OCI-LY7 (cell line): ENCODE measurements around the gene PLCL1. TPM values are rescaled to one million over a fixed set of nuclear protein-coding genes. Genes with fewer than 3 reads are reported as not detected.

Experiments
- BruUV-seq: library from RNA; stranded (reverse); fragments of 400-500 nt; replicated peaks from 2 replicates; lab custom pipeline; 2021; lab: Mats Ljungman, UMichigan
- CTCF ChIA-PET: fragments of 300-600 bp; sonication (Branson Sonifier 250); formaldehyde crosslinking; loops from one replicate; lab custom pipeline; 2022; ENCODE audit warnings: antibody characterized with exemption; ENCODE audit not compliant: unreplicated experiment; lab: Charles Lee
- POLR2A ChIA-PET: fragments of 300-600 bp; sonication (Branson Sonifier 250); formaldehyde crosslinking; loops from one replicate; lab custom pipeline; 2022; ENCODE audit warnings: antibody characterized with exemption; lab: Charles Lee
- DNase-seq: peaks from one replicate; pipeline ENCODE4 v3.0.0-alpha.2; 2015; ENCODE audit warnings: low spot score
- H2AFZ ChIP-seq: fragments of 200-600 bp; sonication (generic), shearing (Covaris generic); 2 replicates; pipeline ENCODE4 v1.6.1; 2014; ENCODE audit warnings: mild to moderate bottlenecking, antibody characterized with exemption, low read length, moderate library complexity
- H3K27ac ChIP-seq: fragments of 200-600 bp; sonication (generic); 2 replicates; pipeline ENCODE4 v1.5.1; 2014; ENCODE audit warnings: mixed run types, low read depth, mild to moderate bottlenecking, moderate library complexity, low read length, inconsistent platforms; ENCODE audit not compliant: poor library complexity, severe bottlenecking
- H3K36me3 ChIP-seq: fragments of 200-600 bp; sonication (generic); 2 replicates; pipeline ENCODE4 v1.6.1; 2014; ENCODE audit warnings: mild to moderate bottlenecking, antibody characterized with exemption, low read length, moderate library complexity, mixed read lengths; ENCODE audit not compliant: insufficient read depth
- H3K4me1 ChIP-seq: fragments of 200-600 bp; sonication (generic); 2 replicates; pipeline ENCODE4 v1.5.1; 2014; ENCODE audit warnings: mild to moderate bottlenecking, low read length; ENCODE audit not compliant: insufficient read depth, poor library complexity, severe bottlenecking
- H3K4me2 ChIP-seq: fragments of 200-600 bp; sonication (generic); 2 replicates; pipeline ENCODE4 v1.6.1; 2014; ENCODE audit warnings: mild to moderate bottlenecking, low read length
- H3K4me3 ChIP-seq: fragments of 200-600 bp; sonication (generic); 2 replicates; pipeline ENCODE4 v1.5.1; 2014; ENCODE audit warnings: mild to moderate bottlenecking, low read depth, low read length; ENCODE audit not compliant: poor library complexity, severe bottlenecking
- H3K79me2 ChIP-seq: fragments of 200-600 bp; sonication (generic); 2 replicates; pipeline ENCODE4 v1.6.1; 2016; ENCODE audit warnings: low read depth, mild to moderate bottlenecking, low read length, moderate library complexity, mixed read lengths; ENCODE audit not compliant: insufficient read depth
- H3K9me2 ChIP-seq: fragments of 200-600 bp; sonication (generic); 2 replicates; pipeline ENCODE4 v1.6.1; 2016; ENCODE audit warnings: mild to moderate bottlenecking, low read length, mixed read lengths; ENCODE audit not compliant: insufficient read depth
- H3K9me3 ChIP-seq: fragments of 200-600 bp; sonication (generic); 2 replicates; pipeline ENCODE4 v1.6.1; 2014; ENCODE audit warnings: mild to moderate bottlenecking, mixed run types, low read length, mixed read lengths
- H4K20me1 ChIP-seq: fragments of 200-600 bp; sonication (generic); 2 replicates; pipeline ENCODE4 v1.6.1; 2014; ENCODE audit warnings: mild to moderate bottlenecking, antibody characterized with exemption, low read length, moderate library complexity, mixed read lengths; ENCODE audit not compliant: insufficient read depth
- EZH2phosphoT487 ChIP-seq: fragments of 200-600 bp; sonication (generic); IDR thresholded peaks from 2 replicates; pipeline ENCODE4 v1.6.1; 2018; ENCODE audit warnings: low read depth, borderline replicate concordance, mild to moderate bottlenecking, mixed run types, antibody characterized with exemption, low read length, moderate library complexity, mixed read lengths
- intact Hi-C: fragments of 100-400 bp; cut with micrococcal nuclease; formaldehyde crosslinking; loops from one replicate; pipeline ENCODE4 v1.10.0; 2022; ENCODE audit not compliant: unreplicated experiment
- total RNA-seq, 2 experiments: library from RNA; depleted of rRNA in 1 of 2; stranded (reverse); fragments of >200 nt in 1 of 2; shearing (Covaris generic) in 1 of 2; gene quantifications; 2 replicates each; pipeline ENCODE4 v1.2.3, GENCODE V29; 2014 to 2022
- TF ChIP-seq, protein P1 (sequence below): fragments of 200-600 bp; sonication (generic); conservative IDR thresholded peaks from 2 replicates; pipeline ENCODE4 v1.5.1; 2014; ENCODE audit warnings: mild to moderate bottlenecking, antibody characterized with exemption, low read length, moderate library complexity, mixed read lengths

The PLCL1 gene
- total RNA-seq, 2 experiments from 2014 or later = 0.03 TPM; not detected in 1

DNA sequence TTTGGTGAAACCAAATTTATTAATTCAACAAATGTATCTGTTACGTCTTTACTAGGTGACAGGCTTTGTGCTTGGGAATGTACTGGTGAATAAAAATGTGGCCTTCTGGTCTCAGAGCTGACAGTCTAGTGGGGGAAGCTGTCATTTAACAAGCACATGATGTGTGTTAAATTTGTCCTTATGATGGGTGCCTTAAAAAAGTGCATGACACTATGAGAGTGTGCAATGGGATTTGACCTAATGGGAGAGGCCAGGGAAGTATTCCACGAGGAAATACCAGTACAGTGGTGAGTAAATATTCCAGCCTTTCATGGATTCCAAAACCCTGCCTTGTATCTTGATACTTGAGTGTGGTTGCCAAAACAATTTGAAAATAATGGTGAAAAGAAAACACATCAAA is 308.9 kb downstream of the PLCL1 start:
- Histone ChIP-seq H3K9me2 (no peaks in the 10 kb centered on the region), H3K4me1 (no peaks in the 10 kb centered on the region), H3K27ac (no peak overlapping the region), H3K9me3 (no peaks in the 10 kb centered on the region), H2AFZ (no peak overlapping the region), H3K4me3 (no peak overlapping the region), H4K20me1 (no peaks in the 10 kb centered on the region), H3K79me2 (no peaks in the 10 kb centered on the region), H3K4me2 (no peak overlapping the region), H3K36me3 (no peaks in the 10 kb centered on the region)
- TF ChIP-seq, protein P1, sequence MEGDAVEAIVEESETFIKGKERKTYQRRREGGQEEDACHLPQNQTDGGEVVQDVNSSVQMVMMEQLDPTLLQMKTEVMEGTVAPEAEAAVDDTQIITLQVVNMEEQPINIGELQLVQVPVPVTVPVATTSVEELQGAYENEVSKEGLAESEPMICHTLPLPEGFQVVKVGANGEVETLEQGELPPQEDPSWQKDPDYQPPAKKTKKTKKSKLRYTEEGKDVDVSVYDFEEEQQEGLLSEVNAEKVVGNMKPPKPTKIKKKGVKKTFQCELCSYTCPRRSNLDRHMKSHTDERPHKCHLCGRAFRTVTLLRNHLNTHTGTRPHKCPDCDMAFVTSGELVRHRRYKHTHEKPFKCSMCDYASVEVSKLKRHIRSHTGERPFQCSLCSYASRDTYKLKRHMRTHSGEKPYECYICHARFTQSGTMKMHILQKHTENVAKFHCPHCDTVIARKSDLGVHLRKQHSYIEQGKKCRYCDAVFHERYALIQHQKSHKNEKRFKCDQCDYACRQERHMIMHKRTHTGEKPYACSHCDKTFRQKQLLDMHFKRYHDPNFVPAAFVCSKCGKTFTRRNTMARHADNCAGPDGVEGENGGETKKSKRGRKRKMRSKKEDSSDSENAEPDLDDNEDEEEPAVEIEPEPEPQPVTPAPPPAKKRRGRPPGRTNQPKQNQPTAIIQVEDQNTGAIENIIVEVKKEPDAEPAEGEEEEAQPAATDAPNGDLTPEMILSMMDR = no peak
- no peak for TF ChIP-seq EZH2phosphoT487
- BruUV-seq = no TSS peak
- DNase-seq = no peak
- ChIA-PET POLR2A (interaction anchor here (0.6 to 0.9 kb wide), 2 partner anchors 9 to 111 kb away, joined by 3 to 6 read pairs; no protein-coding TSS in a partner anchor), CTCF (no interaction called here)
- intact Hi-C loops = no loop called here

DNA sequence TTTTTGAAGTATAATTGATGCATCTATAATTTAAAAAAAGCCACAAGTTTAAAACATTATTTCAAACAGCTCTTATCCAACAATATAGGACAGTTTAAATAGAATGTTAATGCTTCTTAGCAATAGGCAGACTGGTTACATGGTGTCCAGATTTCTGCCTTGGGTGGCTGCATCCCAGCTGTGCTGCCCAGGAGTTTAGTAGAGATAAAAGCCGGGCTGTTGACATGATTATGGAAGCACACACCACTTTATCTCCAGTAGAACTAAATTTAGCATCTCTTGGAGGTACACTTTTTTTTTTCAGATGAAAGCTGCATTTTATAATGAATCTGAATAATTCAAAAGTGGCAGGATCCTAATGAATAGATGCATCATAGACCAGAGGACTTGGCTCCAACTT is 309.7 kb downstream of the PLCL1 start:
- no peaks in the 10 kb centered on the region for H3K4me1 ChIP-seq
- H3K79me2 ChIP-seq = no peaks in the 10 kb centered on the region
- H3K27ac ChIP-seq = no peak overlapping the region
- H3K36me3 ChIP-seq = no peaks in the 10 kb centered on the region
- H4K20me1 ChIP-seq = no peaks in the 10 kb centered on the region
- intact Hi-C loops = no loop called here
- DNase-seq = no peak
- CTCF ChIA-PET = no interaction called here
- TF ChIP-seq, protein P1 = no peak
- TF ChIP-seq EZH2phosphoT487 = no peak
- no peaks in the 10 kb centered on the region for H3K9me2 ChIP-seq
- BruUV-seq = no TSS peak
- H3K9me3 ChIP-seq = no peaks in the 10 kb centered on the region
- no peak overlapping the region for H3K4me3 ChIP-seq
- H2AFZ ChIP-seq = no peak overlapping the region
- POLR2A ChIA-PET = interaction anchor here (0.7 to 0.9 kb wide), 2 partner anchors 9 to 22 kb away, joined by 3 read pairs; no protein-coding TSS in a partner anchor
- H3K4me2 ChIP-seq = no peak overlapping the region

DNA sequence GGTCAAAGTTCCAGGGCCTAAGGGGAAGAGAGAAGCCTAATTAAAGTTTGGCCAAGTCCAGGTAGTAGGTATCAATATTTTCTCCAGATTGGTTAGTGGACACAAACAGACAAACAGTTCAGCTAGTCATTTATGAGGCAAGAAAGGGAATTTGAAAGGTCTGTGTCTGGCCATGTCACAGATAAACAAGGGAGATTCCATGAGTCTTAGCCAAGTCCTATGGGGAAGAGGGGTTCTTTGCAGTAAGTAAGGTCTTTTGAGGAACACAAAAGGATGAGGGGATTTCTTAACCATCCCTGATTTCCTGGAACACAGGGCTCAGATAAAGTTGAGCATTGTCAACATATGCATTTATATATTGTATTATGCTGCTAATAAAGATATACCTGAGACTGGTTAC is 310.8 kb downstream of the PLCL1 start:
- Histone ChIP-seq H3K4me2 (no peak overlapping the region), H3K36me3 (no peaks in the 10 kb centered on the region), H3K27ac (no peak overlapping the region), H3K79me2 (no peaks in the 10 kb centered on the region), H3K4me1 (no peaks in the 10 kb centered on the region), H2AFZ (no peak overlapping the region), H3K9me2 (no peaks in the 10 kb centered on the region), H3K9me3 (no peaks in the 10 kb centered on the region), H4K20me1 (no peaks in the 10 kb centered on the region), H3K4me3 (no peak overlapping the region)
- no peak for DNase-seq
- intact Hi-C loops = no loop called here
- ChIA-PET CTCF (no interaction called here), POLR2A (no interaction called here)
- BruUV-seq = no TSS peak
- TF ChIP-seq, protein P1 = no peak
